Hematopoietic multipotent progenitor cell treated with erythropoietin and hydrocortisone succinate and interleukin-3 and kit ligand, for 6 days (in vitro differentiated cells): Measurements from ENCODE around the gene VPS26A.
A peak's percentile ranks its signal among the peaks of the same experiment; 100 is the strongest.

ENCODE experiments used
- DNase-seq: peaks from one replicate; pipeline ENCODE4 v3.0.0-alpha.2; 2015

Gene VPS26A

GRCh38 chr10:69179089-69179742, 55.2 kb downstream of the VPS26A start:
- no peak for DNase-seq

GRCh38 chr10:69179743-69180524, 56.0 kb downstream of the VPS26A start, which contains the start of gene SUPV3L1:
SUPV3L1 (plus strand) TSS chr10:69180234; CDS start chr10:69180292, 58 bp downstream.
- peak; percentile 100 for DNase-seq

- DNase-seq = peak; percentile 47
Measured at GRCh38 chr10:69180525-69181204, 56.7 kb downstream of the VPS26A start.

- no peak for DNase-seq
Measured at GRCh38 chr10:69181433-69181832, 57.5 kb downstream of the VPS26A start.

- no peak for DNase-seq
Measured at GRCh38 chr10:69182005-69182404, 58.0 kb downstream of the VPS26A start.

- DNase-seq = no peak
Measured at GRCh38 chr10:69186524-69186923, 62.5 kb downstream of the VPS26A start.

GRCh38 chr10:69201045-69201444, 77.1 kb downstream of the VPS26A start:
- DNase-seq = no peak

- DNase-seq = no peak
Measured at GRCh38 chr10:69202332-69202731, 78.4 kb downstream of the VPS26A start.

- no peak for DNase-seq
Measured at GRCh38 chr10:69208761-69209160, 84.8 kb downstream of the VPS26A start.

- no peak for DNase-seq
Measured at GRCh38 chr10:69209787-69210484, 86.0 kb downstream of the VPS26A start.

GRCh38 chr10:69211104-69211503, 87.1 kb downstream of the VPS26A start:
- DNase-seq = no peak

GRCh38 chr10:69211524-69211923, 87.5 kb downstream of the VPS26A start:
- DNase-seq = no peak

GRCh38 chr10:69213591-69214311, 89.8 kb downstream of the VPS26A start:
- DNase-seq = peak; percentile 49

- no peak for DNase-seq
Measured at GRCh38 chr10:69214666-69215131, 90.7 kb downstream of the VPS26A start.

- no peak for DNase-seq
Measured at GRCh38 chr10:69215405-69216171, 91.6 kb downstream of the VPS26A start.

GRCh38 chr10:69216577-69217118, 92.7 kb downstream of the VPS26A start:
- DNase-seq = no peak

- DNase-seq = no peak
Measured at GRCh38 chr10:69217119-69217754, 93.3 kb downstream of the VPS26A start.

- no peak for DNase-seq
Measured at GRCh38 chr10:69218831-69219230, 94.9 kb downstream of the VPS26A start.

- no peak for DNase-seq
Measured at GRCh38 chr10:69220041-69220451, 96.1 kb downstream of the VPS26A start, which contains the start of gene HKDC1. HKDC1 (plus strand) TSS chr10:69220332; CDS start chr10:69220436, 104 bp downstream.

GRCh38 chr10:69220507-69220906, 96.5 kb downstream of the VPS26A start:
- no peak for DNase-seq
